Liver (tissue), 9 donors: ENCODE data around the gene NR2F2. TPM values are rescaled to one million over a fixed set of nuclear protein-coding genes. Genes with fewer than 3 reads are reported as not detected.

Source experiments
- DNase-seq: peaks from one replicate; pipeline ENCODE4 v3.0.0-alpha.2; 2017; ENCODE audit warnings: low spot score
- H3K27ac ChIP-seq, 2 donors: one replicate each; pipeline ENCODE4 v1.7.0; 2013; ENCODE audit warnings: inconsistent platforms in 2 of 2, low read length in 2 of 2, control low read depth in 1 of 2, low read depth in 1 of 2, mild to moderate bottlenecking in 1 of 2
- H3K27me3 ChIP-seq, 4 donors: one replicate each; pipeline versions ENCODE4 v1.6.1 to v1.7.0; 2013; ENCODE audit warnings: low read length in 3 of 4, inconsistent platforms in 1 of 4, mild to moderate bottlenecking in 1 of 4, moderate library complexity in 1 of 4; ENCODE audit not compliant: control insufficient read depth in 4 of 4, insufficient read depth in 4 of 4
- H3K36me3 ChIP-seq, 4 donors: one replicate each; pipeline versions ENCODE4 v1.6.1 to v1.7.0; 2013; ENCODE audit warnings: low read length in 3 of 4, mild to moderate bottlenecking in 3 of 4, low read depth in 1 of 4, moderate library complexity in 1 of 4; ENCODE audit not compliant: control insufficient read depth in 4 of 4, insufficient read depth in 3 of 4
- H3K4me1 ChIP-seq, 4 donors: one replicate each; pipeline versions ENCODE4 v1.6.1 to v1.7.0; 2013; ENCODE audit warnings: low read length in 3 of 4, mild to moderate bottlenecking in 3 of 4, moderate library complexity in 1 of 4; ENCODE audit not compliant: control insufficient read depth in 4 of 4, insufficient read depth in 4 of 4
- H3K4me3 ChIP-seq, 3 donors: one replicate each; pipeline versions ENCODE4 v1.6.1 to v1.7.0; 2013; ENCODE audit warnings: low read length in 3 of 3, control low read depth in 1 of 3, low read depth in 1 of 3, mild to moderate bottlenecking in 1 of 3
- H3K9ac ChIP-seq, 2 donors: one replicate each; pipeline ENCODE4 v1.7.0; 2013; ENCODE audit warnings: low read length in 2 of 2, mild to moderate bottlenecking in 2 of 2, moderate library complexity in 2 of 2, control low read depth in 1 of 2, low read depth in 1 of 2
- H3K9me3 ChIP-seq, 4 donors: one replicate each; pipeline versions ENCODE4 v1.6.1 to v1.7.0; 2013; ENCODE audit warnings: low read length in 3 of 4; ENCODE audit not compliant: control insufficient read depth in 4 of 4
- ATF3 ChIP-seq: IDR thresholded peaks from 2 replicates; pipeline ENCODE4 v1.6.1; 2016; ENCODE audit warnings: antibody characterized with exemption
- CTCF ChIP-seq: fragments of 150-350 bp; IDR thresholded peaks from 2 replicates; pipeline ENCODE4 v1.5.1; 2017; ENCODE audit warnings: improper control_type of control experiment, low read depth, low read length; ENCODE audit not compliant: missing input control
- EGR1 ChIP-seq, 2 donors: IDR thresholded peaks; 2 replicates each; pipeline ENCODE4 v1.6.1; 2016 to 2018; ENCODE audit warnings: antibody characterized with exemption in 2 of 2, low read depth in 2 of 2
- FOXA1 ChIP-seq: IDR thresholded peaks from 2 replicates; pipeline ENCODE4 v1.6.1; 2016; ENCODE audit warnings: antibody characterized with exemption
- GABPA ChIP-seq, 2 donors: IDR thresholded peaks in 1 of 2; conservative IDR thresholded peaks in 1 of 2; 2 replicates each; pipeline ENCODE4 v1.6.1; 2016; ENCODE audit warnings: antibody characterized with exemption in 2 of 2, mild to moderate bottlenecking in 1 of 2, moderate library complexity in 1 of 2
- HNF4A ChIP-seq, 2 donors: conservative IDR thresholded peaks; 2 replicates each; pipeline ENCODE4 v1.6.1; 2016; ENCODE audit warnings: antibody characterized with exemption in 2 of 2, mild to moderate bottlenecking in 2 of 2
- HNF4G ChIP-seq: IDR thresholded peaks from 2 replicates; pipeline ENCODE4 v1.6.1; 2016; ENCODE audit warnings: antibody characterized with exemption
- JUND ChIP-seq, 2 donors: IDR thresholded peaks; 2 replicates each; pipeline ENCODE4 v1.6.1; 2016; ENCODE audit warnings: antibody characterized with exemption in 2 of 2
- MAX ChIP-seq: IDR thresholded peaks from 2 replicates; pipeline ENCODE4 v1.6.1; 2016; ENCODE audit warnings: antibody characterized with exemption
- NR2F2 ChIP-seq: IDR thresholded peaks from 2 replicates; pipeline ENCODE4 v1.6.1; 2016; ENCODE audit warnings: antibody characterized with exemption
- REST ChIP-seq: IDR thresholded peaks from 2 replicates; pipeline ENCODE4 v1.6.1; 2016; ENCODE audit warnings: antibody characterized with exemption, mild to moderate bottlenecking
- TAF1 ChIP-seq: conservative IDR thresholded peaks from 2 replicates; pipeline ENCODE4 v1.6.1; 2016; ENCODE audit warnings: antibody characterized with exemption, mild to moderate bottlenecking
- ZBTB33 ChIP-seq: IDR thresholded peaks from 2 replicates; pipeline ENCODE4 v1.6.1; 2016; ENCODE audit warnings: antibody characterized with exemption
- WGBS: extraction: QIAGEN DNeasy Blood & Tissue Kit; methylation state at CpG from one replicate; pipeline ENCODE4 v1.1.7; 2013; 5-methylcytosine and 5-hydroxymethylcytosine counted together
- polyA plus RNA-seq, 2 donors: library from polyadenylated mRNA; stranded (reverse) in 1 of 2; unstranded in 1 of 2; fragments of 200-250 nt in 1 of 2; fragments of >200 nt in 1 of 2; fragmentation: Nextera tagmentation in 1 of 2; extraction: Ambion mirVana in 1 of 2; gene quantifications; one replicate each; pipeline versions ENCODE4 v1.2.1 to v1.2.3, GENCODE V29; 2013 to 2015
- total RNA-seq, 2 donors: library from RNA; depleted of rRNA; stranded (reverse); fragments of >200 nt; gene quantifications; one replicate each; pipeline ENCODE4 v1.2.3, GENCODE V29; 2014
- donor health status: healthy.
- donor health status: healthy.
- donor health status: healthy.
- donor health status: healthy.
- donor health status: healthy.

The NR2F2 gene
- total and polyA plus RNA-seq, 4 donors = 5.9 to 22.4 (median 9.2) TPM

- TF ChIP-seq GABPA (IDR thresholded peaks at IDR 0.05 in 1 of 2, conservative IDR thresholded peaks at IDR 0.05 in 1 of 2) (no peak), ATF3 (no peak), EGR1 (IDR thresholded peaks at IDR 0.05; ENCODE audit: low read depth in 2 of 2) (no peak), MAX (no peak), FOXA1 (no peak)
Observed at GRCh38 chr15:96366526-96366877, 36.0 kb downstream of the NR2F2 start (continued).

GRCh38 chr15:96367311-96368200 is 37.1 kb downstream of the NR2F2 start:
- no peak overlapping the region for H3K9ac ChIP-seq
- no peaks in the 10 kb centered on the region for H3K36me3 ChIP-seq
- 23% methylated on average over 31 of the region's 31 CpGs for WGBS
- peaks cover 0 to 10% (median 5%) of the 10 kb centered on the region in 4 donors for H3K27me3 ChIP-seq
- H3K4me3 ChIP-seq = peak overlapping the region in 2 of 3 donors; percentile 28 to 31
- peaks cover 4 to 11% (median 6%) of the 10 kb centered on the region in 4 donors for H3K4me1 ChIP-seq
- H3K9me3 ChIP-seq = no peaks in the 10 kb centered on the region
- TF ChIP-seq CTCF (no peak), HNF4A (conservative IDR thresholded peaks at IDR 0.05) (no peak), NR2F2 (no peak), ZBTB33 (no peak), GABPA (IDR thresholded peaks at IDR 0.05 in 1 of 2, conservative IDR thresholded peaks at IDR 0.05 in 1 of 2) (no peak), ATF3 (no peak), JUND (IDR thresholded peaks at IDR 0.05) (no peak), TAF1 (no peak), HNF4G (no peak), EGR1 (IDR thresholded peaks at IDR 0.05; ENCODE audit: low read depth in 2 of 2) (no peak)
- no peak for DNase-seq
- H3K27ac ChIP-seq = no peak overlapping the region

GRCh38 chr15:96369351-96369750 is 38.9 kb downstream of the NR2F2 start:
- Histone ChIP-seq H3K36me3 (no peaks in the 10 kb centered on the region), H3K27ac (no peak overlapping the region), H3K27me3 (peaks cover 0 to 10% (median 5%) of the 10 kb centered on the region in 4 donors), H3K9ac (no peak overlapping the region), H3K9me3 (no peaks in the 10 kb centered on the region), H3K4me1 (peaks cover 4 to 11% (median 6%) of the 10 kb centered on the region in 4 donors), H3K4me3 (no peak overlapping the region)
- no peak for DNase-seq
- 72% methylated on average over 19 of the region's 19 CpGs for WGBS
- no peak for TF ChIP-seq REST
- TF ChIP-seq EGR1 (IDR thresholded peaks at IDR 0.05; ENCODE audit: low read depth in 2 of 2) = no peak
- no peak for TF ChIP-seq ATF3
- no peak for TF ChIP-seq FOXA1
- TF ChIP-seq CTCF = no peak
